Measurements from ENCODE around the gene MVB12B. TPM values are rescaled to one million over a fixed set of nuclear protein-coding genes. Genes with fewer than 3 reads are reported as not detected.
A peak's percentile ranks its signal among the peaks of the same experiment; 100 is the strongest.

MVB12B gene
- total RNA-seq, 1 donor from 2014 or later: 13.1 TPM

- no peaks in the 10 kb centered on the region for H3K27me3 Mint-ChIP-seq (ENCODE audit: low read depth)
- H3K27ac Mint-ChIP-seq (ENCODE audit: unreplicated experiment): no peak overlapping the region
- no peaks in the 10 kb centered on the region for H3K9me3 Mint-ChIP-seq (ENCODE audit: low read depth)
- peaks cover 9% of the 10 kb centered on the region for H3K36me3 Mint-ChIP-seq (ENCODE audit: low read depth)
- peaks cover 25% of the 10 kb centered on the region for H3K4me1 Mint-ChIP-seq (ENCODE audit: low read depth)
- TF ChIP-seq, protein P1, sequence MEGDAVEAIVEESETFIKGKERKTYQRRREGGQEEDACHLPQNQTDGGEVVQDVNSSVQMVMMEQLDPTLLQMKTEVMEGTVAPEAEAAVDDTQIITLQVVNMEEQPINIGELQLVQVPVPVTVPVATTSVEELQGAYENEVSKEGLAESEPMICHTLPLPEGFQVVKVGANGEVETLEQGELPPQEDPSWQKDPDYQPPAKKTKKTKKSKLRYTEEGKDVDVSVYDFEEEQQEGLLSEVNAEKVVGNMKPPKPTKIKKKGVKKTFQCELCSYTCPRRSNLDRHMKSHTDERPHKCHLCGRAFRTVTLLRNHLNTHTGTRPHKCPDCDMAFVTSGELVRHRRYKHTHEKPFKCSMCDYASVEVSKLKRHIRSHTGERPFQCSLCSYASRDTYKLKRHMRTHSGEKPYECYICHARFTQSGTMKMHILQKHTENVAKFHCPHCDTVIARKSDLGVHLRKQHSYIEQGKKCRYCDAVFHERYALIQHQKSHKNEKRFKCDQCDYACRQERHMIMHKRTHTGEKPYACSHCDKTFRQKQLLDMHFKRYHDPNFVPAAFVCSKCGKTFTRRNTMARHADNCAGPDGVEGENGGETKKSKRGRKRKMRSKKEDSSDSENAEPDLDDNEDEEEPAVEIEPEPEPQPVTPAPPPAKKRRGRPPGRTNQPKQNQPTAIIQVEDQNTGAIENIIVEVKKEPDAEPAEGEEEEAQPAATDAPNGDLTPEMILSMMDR (IDR thresholded peaks at IDR 0.05): no peak
- H3K4me3 Mint-ChIP-seq (ENCODE audit: unreplicated experiment): no peak overlapping the region
- no peak for DNase-seq (ENCODE audit: low spot score)
Observed at GRCh38 chr9:126408004-126408403, 81.4 kb downstream of the MVB12B start.

- no peaks in the 10 kb centered on the region for H3K9me3 Mint-ChIP-seq (ENCODE audit: low read depth)
- peaks cover 25% of the 10 kb centered on the region for H3K4me1 Mint-ChIP-seq (ENCODE audit: low read depth)
- no peak overlapping the region for H3K4me3 Mint-ChIP-seq (ENCODE audit: unreplicated experiment)
- peaks cover 11% of the 10 kb centered on the region for H3K36me3 Mint-ChIP-seq (ENCODE audit: low read depth)
- H3K27ac Mint-ChIP-seq (ENCODE audit: unreplicated experiment): no peak overlapping the region
- TF ChIP-seq, protein P1 (IDR thresholded peaks at IDR 0.05): no peak
- no peaks in the 10 kb centered on the region for H3K27me3 Mint-ChIP-seq (ENCODE audit: low read depth)
- no peak for DNase-seq (ENCODE audit: low spot score)
Observed at GRCh38 chr9:126410229-126410628, 83.6 kb downstream of the MVB12B start.

GRCh38 chr9:126411225-126411947 is 84.8 kb downstream of the MVB12B start:
- Mint-ChIP-seq H3K4me1 (ENCODE audit: low read depth) (peaks cover 18% of the 10 kb centered on the region), H3K9me3 (ENCODE audit: low read depth) (no peaks in the 10 kb centered on the region), H3K27ac (ENCODE audit: unreplicated experiment) (peak overlapping the region; percentile 33), H3K36me3 (ENCODE audit: low read depth) (peaks cover 13% of the 10 kb centered on the region), H3K27me3 (ENCODE audit: low read depth) (no peaks in the 10 kb centered on the region), H3K4me3 (ENCODE audit: unreplicated experiment) (no peak overlapping the region)
- TF ChIP-seq, protein P1 (IDR thresholded peaks at IDR 0.05): no peak
- no peak for DNase-seq (ENCODE audit: low spot score)

DNA sequence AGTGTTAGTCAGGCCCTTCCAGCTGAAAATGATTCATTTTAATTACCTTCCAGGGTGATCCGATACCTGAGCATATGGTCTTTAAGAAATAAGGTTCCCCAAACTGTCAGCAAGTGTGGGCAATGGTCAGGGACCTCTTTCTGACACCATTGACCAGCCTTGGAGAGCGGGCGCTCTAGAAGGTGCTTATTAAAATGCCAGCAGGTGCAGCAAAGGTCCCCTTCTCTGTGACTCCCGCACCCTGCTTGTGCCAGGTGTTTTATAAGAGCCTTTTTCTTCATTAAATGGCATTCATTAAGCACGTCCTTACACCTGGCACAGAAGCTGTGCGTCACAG is 85.3 kb downstream of the MVB12B start:
- Mint-ChIP-seq H3K4me3 (ENCODE audit: unreplicated experiment) (no peak overlapping the region), H3K27me3 (ENCODE audit: low read depth) (no peaks in the 10 kb centered on the region), H3K4me1 (ENCODE audit: low read depth) (peaks cover 15% of the 10 kb centered on the region), H3K36me3 (ENCODE audit: low read depth) (peaks cover 13% of the 10 kb centered on the region), H3K27ac (ENCODE audit: unreplicated experiment) (no peak overlapping the region), H3K9me3 (ENCODE audit: low read depth) (no peaks in the 10 kb centered on the region)
- TF ChIP-seq, protein P1 (IDR thresholded peaks at IDR 0.05): no peak
- DNase-seq (ENCODE audit: low spot score): no peak

GRCh38 chr9:126412905-126413304 is 86.3 kb downstream of the MVB12B start:
- H3K27me3 Mint-ChIP-seq (ENCODE audit: low read depth): no peaks in the 10 kb centered on the region
- H3K4me1 Mint-ChIP-seq (ENCODE audit: low read depth): peaks cover 17% of the 10 kb centered on the region
- DNase-seq (ENCODE audit: low spot score): no peak
- peaks cover 13% of the 10 kb centered on the region for H3K36me3 Mint-ChIP-seq (ENCODE audit: low read depth)
- no peaks in the 10 kb centered on the region for H3K9me3 Mint-ChIP-seq (ENCODE audit: low read depth)
- TF ChIP-seq, protein P1 (IDR thresholded peaks at IDR 0.05): no peak
- H3K4me3 Mint-ChIP-seq (ENCODE audit: unreplicated experiment): no peak overlapping the region
- no peak overlapping the region for H3K27ac Mint-ChIP-seq (ENCODE audit: unreplicated experiment)
